ENCODE results near the gene FADS1. TPM values are rescaled to one million over a fixed set of nuclear protein-coding genes. Genes with fewer than 3 reads are reported as not detected.

The FADS1 gene
- total and polyA plus RNA-seq, 2 of the 13 experiments (the other 11 are each of a cell fraction or from before 2014, with no cell fraction given), result 91.8 to 108 TPM

DNA sequence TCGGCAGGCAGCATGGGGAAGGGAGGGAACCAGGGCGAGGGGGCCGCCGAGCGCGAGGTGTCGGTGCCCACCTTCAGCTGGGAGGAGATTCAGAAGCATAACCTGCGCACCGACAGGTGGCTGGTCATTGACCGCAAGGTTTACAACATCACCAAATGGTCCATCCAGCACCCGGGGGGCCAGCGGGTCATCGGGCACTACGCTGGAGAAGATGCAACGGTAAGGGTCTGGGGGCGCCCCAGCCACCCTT lies 11.5 kb upstream of the FADS1 start (continued):
- TF ChIP-seq RBFOX2 (IDR thresholded peaks at IDR 0.05; ENCODE audit: low read depth, low read length) (no peak; the same call in 1 of the 2 replicates), ZNF468 (CRISPR knock-in tag; IDR thresholded peaks at IDR 0.05) (no peak), FOXP1 (IDR thresholded peaks at IDR 0.05) (no peak), FOXP1 (CRISPR knock-in tag; IDR thresholded peaks at IDR 0.05) (no peak), REXO4 (CRISPR knock-in tag; IDR thresholded peaks at IDR 0.05; ENCODE audit: borderline replicate concordance) (no peak), THRA (CRISPR knock-in tag; IDR thresholded peaks at IDR 0.05; ENCODE audit: borderline replicate concordance) (no peak), TFDP1 (CRISPR knock-in tag; IDR thresholded peaks at IDR 0.05; ENCODE audit: borderline replicate concordance) (0 out of 2 replicates have a peak, but pooled peaks have one; percentile 6), EEA1 (CRISPR knock-in tag; IDR thresholded peaks at IDR 0.05; ENCODE audit: borderline replicate concordance) (0 out of 2 replicates have a peak, but pooled peaks have one; percentile 45), ATRX (CRISPR knock-in tag; IDR thresholded peaks at IDR 0.05; ENCODE audit: borderline replicate concordance) (no peak), ZNF512 (CRISPR knock-in tag; IDR thresholded peaks at IDR 0.05) (no peak), ZNF10 (CRISPR knock-in tag; IDR thresholded peaks at IDR 0.05; ENCODE audit: borderline replicate concordance, low read depth) (no peak), TMF1 (CRISPR knock-in tag; IDR thresholded peaks at IDR 0.05; ENCODE audit: low read depth) (0 out of 2 replicates have a peak, but pooled peaks have one; percentile 22), ZNF605 (CRISPR knock-in tag; IDR thresholded peaks at IDR 0.05) (peak; percentile 41; the same call in 1 of the 2 replicates), ZSCAN21 (CRISPR knock-in tag; IDR thresholded peaks at IDR 0.05; ENCODE audit: borderline replicate concordance) (no peak), ZNF234 (CRISPR knock-in tag; conservative IDR thresholded peaks at IDR 0.05) (0 out of 2 replicates have a peak, but pooled peaks have one; percentile 68), NR0B2 (CRISPR knock-in tag; IDR thresholded peaks at IDR 0.05) (no peak)
- TF ChIP-seq, protein P1, sequence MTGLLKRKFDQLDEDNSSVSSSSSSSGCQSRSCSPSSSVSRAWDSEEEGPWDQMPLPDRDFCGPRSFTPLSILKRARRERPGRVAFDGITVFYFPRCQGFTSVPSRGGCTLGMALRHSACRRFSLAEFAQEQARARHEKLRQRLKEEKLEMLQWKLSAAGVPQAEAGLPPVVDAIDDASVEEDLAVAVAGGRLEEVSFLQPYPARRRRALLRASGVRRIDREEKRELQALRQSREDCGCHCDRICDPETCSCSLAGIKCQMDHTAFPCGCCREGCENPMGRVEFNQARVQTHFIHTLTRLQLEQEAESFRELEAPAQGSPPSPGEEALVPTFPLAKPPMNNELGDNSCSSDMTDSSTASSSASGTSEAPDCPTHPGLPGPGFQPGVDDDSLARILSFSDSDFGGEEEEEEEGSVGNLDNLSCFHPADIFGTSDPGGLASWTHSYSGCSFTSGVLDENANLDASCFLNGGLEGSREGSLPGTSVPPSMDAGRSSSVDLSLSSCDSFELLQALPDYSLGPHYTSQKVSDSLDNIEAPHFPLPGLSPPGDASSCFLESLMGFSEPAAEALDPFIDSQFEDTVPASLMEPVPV (CRISPR knock-in tag; IDR thresholded peaks at IDR 0.05), result no peak
- TF ChIP-seq, protein P2, sequence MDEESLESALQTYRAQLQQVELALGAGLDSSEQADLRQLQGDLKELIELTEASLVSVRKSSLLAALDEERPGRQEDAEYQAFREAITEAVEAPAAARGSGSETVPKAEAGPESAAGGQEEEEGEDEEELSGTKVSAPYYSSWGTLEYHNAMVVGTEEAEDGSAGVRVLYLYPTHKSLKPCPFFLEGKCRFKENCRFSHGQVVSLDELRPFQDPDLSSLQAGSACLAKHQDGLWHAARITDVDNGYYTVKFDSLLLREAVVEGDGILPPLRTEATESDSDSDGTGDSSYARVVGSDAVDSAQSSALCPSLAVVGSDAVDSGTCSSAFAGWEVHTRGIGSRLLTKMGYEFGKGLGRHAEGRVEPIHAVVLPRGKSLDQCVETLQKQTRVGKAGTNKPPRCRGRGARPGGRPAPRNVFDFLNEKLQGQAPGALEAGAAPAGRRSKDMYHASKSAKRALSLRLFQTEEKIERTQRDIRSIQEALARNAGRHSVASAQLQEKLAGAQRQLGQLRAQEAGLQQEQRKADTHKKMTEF (CRISPR knock-in tag; IDR thresholded peaks at IDR 0.05), result peak; percentile 9; the same call in 1 of the 2 replicates

Measured in HepG2 (cell line).